Tibial nerve (tissue), 4 donors: ENCODE data around the gene HOXD13. TPM values are rescaled to one million over a fixed set of nuclear protein-coding genes. Genes with fewer than 3 reads are reported as not detected.

ENCODE experiments used
- DNase-seq, 2 donors: peaks; one replicate each; pipeline ENCODE4 v3.0.0-alpha.2; 2019; ENCODE audit warnings: low spot score in 2 of 2
- H3K27ac ChIP-seq, 4 donors: fragments of 200-600 bp; sonication (generic) in 3 of 4; one replicate each; pipeline ENCODE4 v1.5.1; 2017 to 2019; ENCODE audit warnings: mild to moderate bottlenecking in 1 of 4
- H3K27me3 ChIP-seq, 2 donors: fragments of 200-600 bp; sonication (generic) in 1 of 2; one replicate each; pipeline versions ENCODE4 v1.5.1 to v1.6.0; 2017 to 2019
- H3K36me3 ChIP-seq, 3 donors: fragments of 200-600 bp; sonication (generic); one replicate each; pipeline ENCODE4 v1.5.1; 2018 to 2019
- H3K4me1 ChIP-seq, 4 donors: fragments of 200-600 bp; sonication (generic) in 3 of 4; one replicate each; pipeline ENCODE4 v1.5.1; 2017 to 2019
- H3K4me3 ChIP-seq, 4 donors: fragments of 200-600 bp; sonication (generic) in 3 of 4; one replicate each; pipeline ENCODE4 v1.5.1; 2017 to 2019; ENCODE audit warnings: mild to moderate bottlenecking in 1 of 4, moderate library complexity in 1 of 4
- H3K9me3 ChIP-seq, 4 donors: fragments of 200-600 bp; sonication (generic) in 3 of 4; one replicate each; pipeline ENCODE4 v1.5.1; 2017 to 2019
- CTCF ChIP-seq, 5 experiments: fragments of 200-600 bp in 3 of 5; fragments of 450-650 bp in 2 of 5; sonication (generic) in 3 of 5; IDR thresholded peaks; one replicate each; pipeline ENCODE4 v1.5.1; 2016 to 2019; ENCODE audit warnings: antibody characterized with exemption in 5 of 5, mild to moderate bottlenecking in 3 of 5, moderate library complexity in 2 of 5
- EP300 ChIP-seq, 2 donors: sonication (generic); formaldehyde crosslinking; IDR thresholded peaks; one replicate each; pipeline ENCODE4 v1.6.1; 2017; ENCODE audit warnings: antibody characterized with exemption in 2 of 2, mild to moderate bottlenecking in 1 of 2
- POLR2A ChIP-seq, 2 donors: fragments of 450-650 bp; IDR thresholded peaks; one replicate each; pipeline ENCODE4 v1.6.1; 2017; ENCODE audit warnings: antibody characterized with exemption in 2 of 2, mild to moderate bottlenecking in 2 of 2, moderate library complexity in 2 of 2
- WGBS, 2 donors: methylation state at CpG; one replicate each; pipeline ENCODE4 v1.1.5; 2018; 5-methylcytosine and 5-hydroxymethylcytosine counted together
- total RNA-seq, 4 donors: library from RNA; depleted of rRNA; stranded (reverse); fragments of >200 nt; gene quantifications; one replicate each; pipeline ENCODE4 v1.1.0, GENCODE V29; 2016

Gene HOXD13
- total RNA-seq, 4 donors from 2014 or later, result 0.21 TPM; not detected in 3

- Histone ChIP-seq H3K4me3 (no peak within 1 kb of the TSS), H3K36me3 (no peaks in the 10 kb centered on the region), H3K4me1 (peaks cover 0 to 56% (median 14%) of the 10 kb centered on the region in 4 donors), H3K27ac (no peak within 1 kb of the TSS), H3K27me3 (peaks cover 10 to 100% of the 10 kb centered on the region in 2 donors), H3K9me3 (no peaks in the 10 kb centered on the region)
- DNase-seq, result no peak
- no peak for TF ChIP-seq CTCF (IDR thresholded peaks at IDR 0.05)
- TF ChIP-seq POLR2A (IDR thresholded peaks at IDR 0.05), result no peak
- WGBS, 2 donors, result 6 to 10% methylated on average over 59 to 60 of the region's 70 CpGs
Observed at GRCh38 chr2:176099728-176100546, 7.4 kb downstream of the HOXD13 start, which contains the start of gene HOXD12. Gene HOXD12, plus strand, starts transcription at chr2:176099795. Its CDS starts 7 bp downstream, at chr2:176099802.

GRCh38 chr2:176100547-176101140, 8.1 kb downstream of the HOXD13 start:
- WGBS, 2 donors, result 20 to 30% methylated on average over 27 to 28 of the region's 28 CpGs
- Histone ChIP-seq H3K4me1 (peaks cover 0 to 62% (median 14%) of the 10 kb centered on the region in 4 donors), H3K4me3 (no peak overlapping the region), H3K27ac (no peak overlapping the region), H3K27me3 (peaks cover 10 to 100% of the 10 kb centered on the region in 2 donors), H3K36me3 (no peaks in the 10 kb centered on the region), H3K9me3 (no peaks in the 10 kb centered on the region)
- no peak for TF ChIP-seq CTCF (IDR thresholded peaks at IDR 0.05)
- no peak for TF ChIP-seq POLR2A (IDR thresholded peaks at IDR 0.05)
- no peak for TF ChIP-seq EP300 (IDR thresholded peaks at IDR 0.05)
- DNase-seq, result no peak

- no peak for DNase-seq
- no peaks in the 10 kb centered on the region for H3K9me3 ChIP-seq
- WGBS, 2 donors, result 53 to 60% methylated on average over 2 of the region's 2 CpGs
- no peak overlapping the region for H3K4me3 ChIP-seq
- H3K36me3 ChIP-seq, result no peaks in the 10 kb centered on the region
- H3K27me3 ChIP-seq, result peaks cover 10 to 100% of the 10 kb centered on the region in 2 donors
- peaks cover 0 to 67% (median 14%) of the 10 kb centered on the region in 4 donors for H3K4me1 ChIP-seq
- TF ChIP-seq EP300 (IDR thresholded peaks at IDR 0.05) (no peak), POLR2A (IDR thresholded peaks at IDR 0.05) (no peak), CTCF (IDR thresholded peaks at IDR 0.05) (no peak)
- no peak overlapping the region for H3K27ac ChIP-seq
Observed at GRCh38 chr2:176101216-176101830, 8.8 kb downstream of the HOXD13 start.

GRCh38 chr2:176101842-176102241, 9.3 kb downstream of the HOXD13 start:
- 52 to 58% methylated on average over 4 to 5 of the region's 5 CpGs for WGBS, 2 donors
- no peak for TF ChIP-seq CTCF (IDR thresholded peaks at IDR 0.05)
- TF ChIP-seq POLR2A (IDR thresholded peaks at IDR 0.05), result no peak
- no peak for TF ChIP-seq EP300 (IDR thresholded peaks at IDR 0.05)
- H3K36me3 ChIP-seq, result no peaks in the 10 kb centered on the region
- H3K4me3 ChIP-seq, result no peak overlapping the region
- H3K27ac ChIP-seq, result no peak overlapping the region
- H3K9me3 ChIP-seq, result no peaks in the 10 kb centered on the region
- DNase-seq, result no peak
- H3K4me1 ChIP-seq, result peaks cover 0 to 67% (median 14%) of the 10 kb centered on the region in 4 donors
- H3K27me3 ChIP-seq, result peaks cover 7 to 100% of the 10 kb centered on the region in 2 donors
